Activated CD8-positive, alpha-beta T cell treated with anti-CD3 and anti-CD28 coated beads, Interleukin-2, amount 10 ng/mL, durations not matched to agents 7 days and 5 days (primary cell): ENCODE measurements around the gene PARP14. TPM values are rescaled to one million over a fixed set of nuclear protein-coding genes. Genes with fewer than 3 reads are reported as not detected.

Experiments
- ATAC-seq: fragments of 150-1000 bp; cut with Tn5 transposase; one replicate; pipeline ENCODE4 v1.10.0; 2021; ENCODE audit warnings: moderate library complexity
- CTCF ChIA-PET: fragments of 350-600 bp; sonication (Branson Sonifier 250); formaldehyde crosslinking; loops from one replicate; lab custom pipeline; 2021; ENCODE audit warnings: antibody characterized with exemption; lab: Charles Lee
- POLR2A ChIA-PET: fragments of 350-600 bp; sonication (Branson Sonifier 250); formaldehyde crosslinking; loops from one replicate; lab custom pipeline; 2021; ENCODE audit warnings: antibody characterized with exemption; lab: Charles Lee
- DNase-seq: peaks from one replicate; pipeline ENCODE4 v3.0.0-alpha.2; 2020
- H3K27ac Mint-ChIP-seq: one replicate; pipeline ENCODE4 v1.8.0; 2021; ENCODE audit warnings: mild to moderate bottlenecking, mixed read lengths
- H3K27me3 Mint-ChIP-seq: one replicate; pipeline ENCODE4 v1.8.0; 2021; ENCODE audit warnings: low read depth, mixed read lengths
- H3K36me3 Mint-ChIP-seq: one replicate; pipeline ENCODE4 v1.8.0; 2021; ENCODE audit warnings: low read depth, mixed read lengths
- H3K4me1 Mint-ChIP-seq: one replicate; pipeline ENCODE4 v1.8.0; 2021; ENCODE audit warnings: low read depth, mixed read lengths
- H3K4me3 Mint-ChIP-seq: one replicate; pipeline ENCODE4 v1.8.0; 2021; ENCODE audit warnings: mild to moderate bottlenecking, mixed read lengths
- H3K9me3 Mint-ChIP-seq: one replicate; pipeline ENCODE4 v1.8.0; 2022; ENCODE audit warnings: mixed read lengths; ENCODE audit not compliant: insufficient read depth
- total RNA-seq, 2 experiments: library from RNA; stranded (reverse); gene quantifications; one replicate each; pipeline ENCODE4 v1.2.3, GENCODE V29; 2021

Gene PARP14
- total RNA-seq, 2 experiments from 2014 or later, result 119 to 123 TPM

DNA sequence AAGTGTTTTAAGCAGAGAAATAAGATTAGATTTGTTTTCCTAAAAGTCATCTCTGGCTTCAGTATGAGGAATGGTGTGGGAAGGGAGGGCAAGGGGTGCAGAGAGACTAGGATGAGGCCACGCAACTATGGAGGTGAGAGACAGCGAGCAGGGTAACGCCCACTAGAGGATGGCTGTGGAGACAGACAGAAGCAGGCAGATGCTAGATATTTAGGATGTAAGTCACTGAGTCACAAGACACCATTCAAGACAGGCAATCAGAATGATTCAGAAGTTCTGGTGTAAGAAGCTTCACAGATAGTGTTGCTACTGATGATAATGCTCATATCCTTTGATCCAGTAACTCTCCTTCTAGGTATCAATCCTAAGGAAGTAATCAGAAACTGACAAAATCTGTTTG lies 93.9 kb downstream of the PARP14 start:
- ChIA-PET CTCF (interaction anchor here (1.0 to 1.2 kb wide), 2 partner anchors 14 to 20 kb away, joined by 3 to 5 read pairs; no protein-coding TSS in a partner anchor), POLR2A (no interaction called here)
- ATAC-seq, result no peak
- H3K27me3 Mint-ChIP-seq, result no peaks in the 10 kb centered on the region
- H3K27ac Mint-ChIP-seq, result no peak overlapping the region
- no peak for DNase-seq
- no peaks in the 10 kb centered on the region for H3K36me3 Mint-ChIP-seq
- H3K4me3 Mint-ChIP-seq, result no peak overlapping the region
- no peaks in the 10 kb centered on the region for H3K9me3 Mint-ChIP-seq
- H3K4me1 Mint-ChIP-seq, result no peaks in the 10 kb centered on the region

DNA sequence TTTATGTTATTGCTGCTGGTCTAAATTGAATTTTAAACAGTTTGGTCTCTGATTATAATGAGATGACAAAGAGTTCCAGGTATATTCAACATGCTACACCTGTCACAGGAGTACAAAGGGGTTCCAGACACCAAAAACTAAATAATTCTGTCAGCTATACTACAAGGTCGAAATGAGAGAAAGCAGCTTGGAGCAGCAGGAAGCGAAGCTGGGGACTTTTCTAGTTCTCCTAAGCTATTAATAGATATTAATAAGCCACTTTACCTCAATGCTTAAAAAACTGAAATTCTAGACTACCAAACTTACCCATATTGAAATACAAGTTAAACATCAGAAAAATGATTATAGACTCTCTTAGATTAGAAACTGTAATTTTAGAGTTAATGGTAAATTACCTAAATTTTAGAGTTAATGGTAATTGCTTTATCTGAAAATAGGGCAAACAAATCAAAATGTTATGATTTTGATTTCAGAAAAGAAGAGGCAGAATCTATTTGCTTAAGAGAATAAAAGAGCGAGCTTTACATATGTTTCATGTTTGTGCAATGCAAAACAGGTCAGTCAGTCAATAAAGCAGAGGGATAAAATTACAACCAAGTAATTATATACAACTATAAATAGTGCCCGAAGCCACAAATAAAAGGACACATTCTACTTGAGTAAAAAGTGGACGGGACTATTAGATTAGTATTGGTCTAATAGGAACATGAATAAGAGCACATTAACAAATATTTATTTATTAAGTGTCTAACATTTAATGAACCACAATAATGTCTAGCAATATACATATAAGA lies 96.2 kb downstream of the PARP14 start:
- Mint-ChIP-seq H3K4me1 (no peaks in the 10 kb centered on the region), H3K27me3 (no peaks in the 10 kb centered on the region), H3K4me3 (no peak overlapping the region), H3K27ac (no peak overlapping the region), H3K36me3 (no peaks in the 10 kb centered on the region), H3K9me3 (no peaks in the 10 kb centered on the region)
- DNase-seq (no peak), ATAC-seq (no peak)
- ChIA-PET POLR2A (no interaction called here), CTCF (no interaction called here)

DNA sequence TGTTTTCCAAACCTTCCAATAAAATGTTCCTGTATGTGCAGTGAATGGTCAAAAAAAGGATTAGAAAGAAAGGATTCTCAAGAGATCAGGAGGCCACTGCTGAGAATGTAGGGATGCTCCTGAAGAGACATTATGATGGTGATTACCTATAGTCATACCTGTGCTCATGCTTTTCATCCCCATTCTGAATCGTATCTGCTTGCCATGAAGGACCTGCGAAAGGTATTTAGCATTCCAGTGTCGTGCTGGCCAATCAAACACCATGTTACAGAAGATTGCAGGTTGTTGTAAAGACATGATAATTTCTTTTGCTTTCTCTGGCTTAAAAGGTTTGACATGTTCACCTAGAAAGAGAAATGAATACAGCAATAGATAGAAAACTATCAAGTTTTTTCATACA lies 96.9 kb downstream of the PARP14 start:
- H3K27ac Mint-ChIP-seq, result no peak overlapping the region
- ATAC-seq (no peak), DNase-seq (no peak)
- no peaks in the 10 kb centered on the region for H3K36me3 Mint-ChIP-seq
- no peak overlapping the region for H3K4me3 Mint-ChIP-seq
- no peaks in the 10 kb centered on the region for H3K4me1 Mint-ChIP-seq
- H3K27me3 Mint-ChIP-seq, result no peaks in the 10 kb centered on the region
- no peaks in the 10 kb centered on the region for H3K9me3 Mint-ChIP-seq
- ChIA-PET POLR2A (no interaction called here), CTCF (no interaction called here)

Other genes starting within 250 kb of the PARP14 start
- 10 to 100 TPM; 58.8 to 60.2 TPM for gene KPNA1, start 165.9 kb upstream of the PARP14 start, total RNA-seq
- 100 to 1,000 TPM; 115 to 118 TPM for gene PARP9, start 116.5 kb upstream of the PARP14 start, total RNA-seq
- gene DTX3L, start 116.5 kb upstream of the PARP14 start, total RNA-seq, result 100 to 1,000 TPM; 124 to 127 TPM
- 10 to 100 TPM; 36.6 to 38.6 TPM for gene PARP15, start 103.2 kb upstream of the PARP14 start, total RNA-seq
- 1 to 10 TPM; 4.4 to 5.9 TPM for gene HSPBAP1, start 113.0 kb downstream of the PARP14 start, total RNA-seq
- 1 to 10 TPM; 1.3 to 1.5 TPM for gene SLC49A4, start 114.2 kb downstream of the PARP14 start, total RNA-seq